Measurements from ENCODE around the gene IL18R1.

GRCh38 chr2:102391565-102391964, 36.0 kb downstream of the IL18R1 start:
- TF ChIP-seq CTCF (IDR thresholded peaks at IDR 0.05; ENCODE audit: extremely low read depth in 1 of 2, insufficient read depth in 1 of 2, low read depth in 1 of 2, low read length in 2 of 2) = no peak
- TF ChIP-seq MAX (IDR thresholded peaks at IDR 0.05; ENCODE audit: insufficient read depth, insufficient read length) = no peak
- no peak for TF ChIP-seq JUN (IDR thresholded peaks at IDR 0.05; ENCODE audit: borderline replicate concordance, insufficient read depth, insufficient read length, low read depth)
- no peak for TF ChIP-seq POLR2A (IDR thresholded peaks at IDR 0.05; ENCODE audit: low read depth, low read length)
- TF ChIP-seq EZH2 (IDR thresholded peaks at IDR 0.05; ENCODE audit: borderline replicate concordance, low read depth, low read length, severe bottlenecking) = no peak

Data from endothelial cell of umbilical vein (primary cell).